Ectodermal cell (in vitro differentiated cells): ENCODE results near the gene MDP1.
"Not testable (repeated sequence)": the region's sequence is repeated elsewhere in the genome, so short reads cannot be mapped to it uniquely, and the experiment has no call there.

Experiments used
- H3K27ac ChIP-seq: 2 replicates; pipeline ENCODE4 v1.7.0; 2013; ENCODE audit warnings: mild to moderate bottlenecking, low read depth, low read length; ENCODE audit not compliant: insufficient read depth, poor library complexity, severe bottlenecking
- H3K27me3 ChIP-seq: 2 replicates; pipeline ENCODE4 v1.7.0; 2013; ENCODE audit warnings: mild to moderate bottlenecking, low read length; ENCODE audit not compliant: insufficient read depth, control insufficient read depth, poor library complexity, severe bottlenecking
- H3K36me3 ChIP-seq: one replicate; pipeline ENCODE4 v1.7.0; 2013; ENCODE audit warnings: low read length; ENCODE audit not compliant: control insufficient read depth, insufficient read depth
- H3K4me1 ChIP-seq: one replicate; pipeline ENCODE4 v1.7.0; 2013; ENCODE audit warnings: low read length; ENCODE audit not compliant: control insufficient read depth, insufficient read depth
- H3K4me3 ChIP-seq: 2 replicates; pipeline ENCODE4 v1.7.0; 2013; ENCODE audit warnings: low read depth, low read length, control low read depth; ENCODE audit not compliant: insufficient read depth
- H3K9me3 ChIP-seq: 2 replicates; pipeline ENCODE4 v1.7.0; 2013; ENCODE audit warnings: mild to moderate bottlenecking, low read length, moderate library complexity; ENCODE audit not compliant: control insufficient read depth
- WGBS, 2 experiments: methylation state at CpG; one replicate each; pipeline ENCODE4 v1.1.7; 2013; ENCODE audit warnings: missing lambda C conversion rate in 2 of 2; 5-methylcytosine and 5-hydroxymethylcytosine counted together

The MDP1 gene

GRCh38 chr14:24228902-24229301 is 13.0 kb upstream of the MDP1 start:
- no peaks in the 10 kb centered on the region for H3K36me3 ChIP-seq
- H3K4me3 ChIP-seq, result no peak overlapping the region
- WGBS, 2 experiments, result 0% methylated on average over 1 of the region's 1 CpG
- no peaks in the 10 kb centered on the region for H3K9me3 ChIP-seq
- peaks cover 11% of the 10 kb centered on the region for H3K4me1 ChIP-seq
- H3K27me3 ChIP-seq, result no peaks in the 10 kb centered on the region
- no peak overlapping the region for H3K27ac ChIP-seq

GRCh38 chr14:24226473-24226872 is 10.6 kb upstream of the MDP1 start:
- WGBS, 2 experiments, result 100% methylated on average over 1 of the region's 1 CpG; no CpG with 5 or more reads in 1 of the 2 experiments

DNA sequence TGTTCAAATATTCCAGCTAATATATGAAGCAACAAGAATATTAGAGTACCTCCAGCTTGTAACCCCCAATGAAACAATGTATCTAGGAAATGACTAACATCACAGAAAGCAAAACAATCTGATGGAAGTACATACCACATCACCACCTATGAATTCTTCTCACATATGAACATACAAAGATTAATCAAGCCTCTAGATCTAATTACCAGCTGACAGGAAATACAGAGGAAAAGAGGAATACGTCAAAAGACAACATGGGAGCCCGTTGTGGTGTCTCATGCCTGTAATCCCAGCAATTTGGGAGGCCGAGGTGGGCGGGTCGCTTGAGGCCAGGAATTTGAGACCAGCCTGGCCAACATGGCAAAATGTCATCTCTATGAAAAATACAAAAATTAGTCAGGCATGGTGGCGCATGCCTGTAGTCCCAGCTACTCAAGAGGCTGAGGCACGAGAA is 8.8 kb upstream of the MDP1 start:
- Histone ChIP-seq H3K27ac (no peak overlapping the region), H3K4me3 (no peak overlapping the region), H3K27me3 (no peaks in the 10 kb centered on the region), H3K4me1 (no peaks in the 10 kb centered on the region), H3K36me3 (no peaks in the 10 kb centered on the region), H3K9me3 (no peaks in the 10 kb centered on the region)
- WGBS, 2 experiments, result 92 to 96% methylated on average over 7 of the region's 7 CpGs

More at GRCh38 chr14:24226473-24226872, 10.6 kb upstream of the MDP1 start:
- H3K27ac ChIP-seq, result no peak overlapping the region
- H3K4me3 ChIP-seq, result no peak overlapping the region
- peaks cover 4% of the 10 kb centered on the region for H3K4me1 ChIP-seq
- no peaks in the 10 kb centered on the region for H3K27me3 ChIP-seq
- H3K36me3 ChIP-seq, result no peaks in the 10 kb centered on the region
- no peaks in the 10 kb centered on the region for H3K9me3 ChIP-seq

DNA sequence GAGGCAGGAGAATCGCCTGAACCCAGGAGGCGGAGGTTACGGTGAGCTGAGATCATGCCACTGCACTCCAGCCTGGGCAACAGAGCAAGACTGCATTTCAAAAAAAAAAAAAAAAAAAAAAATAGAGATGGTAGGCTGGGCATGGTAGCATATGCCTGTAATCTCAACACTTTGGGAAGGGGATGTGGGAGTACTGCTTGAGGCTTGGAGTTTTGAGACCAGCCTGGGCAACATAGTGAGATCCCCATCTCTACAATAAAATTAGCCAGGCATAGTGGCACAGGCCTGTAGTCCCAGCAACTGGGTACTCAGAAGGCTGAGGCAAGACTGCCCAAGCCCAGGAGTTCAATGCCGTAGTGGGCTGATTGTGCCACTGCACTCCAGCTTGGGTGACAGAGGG is 7.1 kb upstream of the MDP1 start:
- WGBS, 2 experiments, result 93 to 97% methylated on average over 4 of the region's 4 CpGs
- H3K4me3 ChIP-seq, H3K36me3 ChIP-seq, H3K9me3 ChIP-seq, H3K4me1 ChIP-seq, H3K27me3 ChIP-seq, H3K27ac ChIP-seq: not testable (repeated sequence)

GRCh38 chr14:24219521-24219920 is 3.7 kb upstream of the MDP1 start:
- no peak overlapping the region for H3K4me3 ChIP-seq
- H3K27ac ChIP-seq, result no peak overlapping the region
- no peaks in the 10 kb centered on the region for H3K9me3 ChIP-seq
- 63 to 91% methylated on average over 2 to 3 of the region's 3 CpGs for WGBS, 2 experiments
- H3K36me3 ChIP-seq, result no peaks in the 10 kb centered on the region
- H3K27me3 ChIP-seq, result no peaks in the 10 kb centered on the region
- peaks cover 2% of the 10 kb centered on the region for H3K4me1 ChIP-seq

GRCh38 chr14:24219080-24219479 is 3.2 kb upstream of the MDP1 start:
- no peaks in the 10 kb centered on the region for H3K9me3 ChIP-seq
- H3K27ac ChIP-seq, result no peak overlapping the region
- no peaks in the 10 kb centered on the region for H3K27me3 ChIP-seq
- no peaks in the 10 kb centered on the region for H3K36me3 ChIP-seq
- H3K4me1 ChIP-seq, result peaks cover 2% of the 10 kb centered on the region
- H3K4me3 ChIP-seq, result no peak overlapping the region
- WGBS, 2 experiments, result 86 to 93% methylated on average over 3 to 4 of the region's 4 CpGs

DNA sequence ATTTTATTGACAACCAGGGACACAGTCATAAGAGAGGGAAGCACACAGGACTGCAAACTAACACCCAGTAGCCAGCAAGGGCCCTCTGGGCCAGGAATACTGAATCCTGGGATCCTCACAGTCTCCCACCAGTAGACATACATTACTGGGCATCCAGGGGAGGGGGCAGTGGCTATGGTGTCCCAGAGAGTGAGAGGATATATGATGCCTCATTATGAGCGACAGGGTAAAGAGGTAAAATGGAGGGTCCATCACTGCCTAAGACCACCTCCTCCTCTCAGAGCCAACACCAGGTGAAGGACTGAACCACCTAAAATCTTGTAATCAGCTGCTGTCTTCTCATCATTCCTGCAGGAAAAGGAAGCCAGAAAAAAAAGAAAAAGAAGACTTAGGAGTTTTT is 1.0 kb upstream of the MDP1 start:
- H3K9me3 ChIP-seq, H3K27ac ChIP-seq, H3K36me3 ChIP-seq, H3K4me1 ChIP-seq, H3K27me3 ChIP-seq, H3K4me3 ChIP-seq: not testable (repeated sequence)
- WGBS, 2 experiments, result 91 to 100% methylated on average over 1 of the region's 1 CpG

- peaks cover 8% of the 10 kb centered on the region for H3K4me1 ChIP-seq
- no peaks in the 10 kb centered on the region for H3K9me3 ChIP-seq
- H3K27me3 ChIP-seq, result no peaks in the 10 kb centered on the region
- no peak overlapping the region for H3K27ac ChIP-seq
- H3K4me3 ChIP-seq, result no peak overlapping the region
- peaks cover 3% of the 10 kb centered on the region for H3K36me3 ChIP-seq
- 88 to 98% methylated on average over 2 of the region's 2 CpGs for WGBS, 2 experiments
Observed at GRCh38 chr14:24216345-24216699, 456 bp upstream of the MDP1 start.

DNA sequence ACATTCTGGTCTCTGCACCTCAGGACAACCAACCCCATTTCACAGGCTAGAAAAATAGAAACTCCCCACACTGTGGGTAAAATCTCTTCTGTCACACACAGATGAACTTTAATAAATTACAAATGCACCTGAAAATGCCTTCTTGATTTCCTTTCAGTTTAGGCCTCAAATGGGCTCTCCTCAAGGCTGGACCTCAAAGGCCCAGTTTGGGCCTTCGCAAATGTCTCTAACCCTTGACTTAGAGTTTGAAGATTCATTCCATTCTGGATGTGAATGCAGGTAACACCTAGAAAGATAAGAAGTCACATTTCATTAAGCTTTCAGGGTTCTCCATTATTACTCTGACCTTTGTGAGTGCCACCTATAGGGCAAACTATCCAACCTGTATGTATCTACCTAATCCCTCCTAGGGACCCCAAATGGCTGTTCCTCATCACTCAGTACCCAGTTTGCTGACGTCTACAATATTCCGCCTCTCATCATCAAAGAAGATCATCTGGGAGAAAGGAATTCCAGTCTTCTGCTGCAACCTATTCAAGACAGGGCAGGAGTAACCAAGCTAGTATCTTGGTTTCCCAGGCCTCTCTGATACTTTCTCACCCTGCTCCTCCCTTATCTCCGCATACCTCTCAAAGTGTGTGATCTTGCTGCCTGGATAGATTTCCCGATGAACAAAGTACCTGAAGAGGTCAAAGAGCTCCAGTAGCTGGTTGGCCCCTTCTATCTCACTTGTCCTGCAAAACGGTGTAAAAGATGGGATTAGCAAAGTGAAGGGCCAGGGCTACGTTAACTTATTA is 1.8 kb downstream of the MDP1 start:
- Histone ChIP-seq H3K9me3 (no peaks in the 10 kb centered on the region), H3K4me3 (peak overlapping the region; percentile 54), H3K27me3 (no peaks in the 10 kb centered on the region), H3K36me3 (peaks cover 16% of the 10 kb centered on the region), H3K4me1 (peaks cover 8% of the 10 kb centered on the region), H3K27ac (no peak overlapping the region)
- 95% methylated on average over 7 of the region's 7 CpGs for WGBS, 2 experiments

GRCh38 chr14:24212924-24213865 is 2.7 kb downstream of the MDP1 start, which contains the start of gene CHMP4A:
Gene CHMP4A (minus strand): TSS chr14:24213488. CDS start chr14:24213439, 49 bp downstream.
- Histone ChIP-seq H3K27ac (peak within 1 kb of the TSS; percentile 92), H3K9me3 (no peaks in the 10 kb centered on the region), H3K4me1 (peaks cover 8% of the 10 kb centered on the region), H3K4me3 (peak within 1 kb of the TSS; percentile 54), H3K27me3 (no peaks in the 10 kb centered on the region), H3K36me3 (peaks cover 22% of the 10 kb centered on the region)
- 0 to 1% methylated on average over 53 of the region's 53 CpGs for WGBS, 2 experiments
